T-helper 22 cell (primary cell): ENCODE data around the gene KLF5.
"Not testable (repeated sequence)": the region's sequence is repeated elsewhere in the genome, so short reads cannot be mapped to it uniquely, and the experiment has no call there.

Experiments used
- DNase-seq: peaks from one replicate; pipeline ENCODE4 v3.0.0-alpha.2; 2020; ENCODE audit warnings: low read depth

Gene KLF5

DNA sequence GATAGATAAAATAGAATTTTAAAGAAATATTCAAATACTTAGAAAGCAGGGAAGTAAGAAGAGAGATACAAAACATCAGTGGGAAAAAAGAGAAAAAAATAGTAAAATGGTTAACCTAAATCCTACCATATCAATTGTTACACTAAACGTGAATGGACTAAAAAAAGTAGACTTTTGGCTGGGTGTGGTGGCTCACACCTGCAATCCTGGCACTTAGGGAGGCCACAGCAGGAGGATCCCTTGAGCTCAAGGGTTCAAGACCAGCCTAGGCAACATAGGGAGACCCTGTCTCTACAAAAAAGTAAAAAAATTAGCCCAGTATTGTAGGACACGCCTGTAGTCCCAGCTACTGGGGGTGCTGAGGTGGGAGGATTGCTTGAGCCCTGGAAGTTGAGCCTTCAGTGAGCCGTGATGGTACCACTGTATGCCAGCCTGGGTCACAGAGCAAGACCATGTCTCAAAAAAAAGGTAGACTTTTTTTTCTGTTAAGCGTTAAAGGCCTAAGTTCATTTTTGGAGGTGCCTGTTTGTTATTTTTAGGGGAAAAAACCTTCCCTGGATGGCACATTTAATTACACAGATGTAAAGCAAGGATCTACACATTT lies 29.6 kb downstream of the KLF5 start:
- DNase-seq: no peak

DNA sequence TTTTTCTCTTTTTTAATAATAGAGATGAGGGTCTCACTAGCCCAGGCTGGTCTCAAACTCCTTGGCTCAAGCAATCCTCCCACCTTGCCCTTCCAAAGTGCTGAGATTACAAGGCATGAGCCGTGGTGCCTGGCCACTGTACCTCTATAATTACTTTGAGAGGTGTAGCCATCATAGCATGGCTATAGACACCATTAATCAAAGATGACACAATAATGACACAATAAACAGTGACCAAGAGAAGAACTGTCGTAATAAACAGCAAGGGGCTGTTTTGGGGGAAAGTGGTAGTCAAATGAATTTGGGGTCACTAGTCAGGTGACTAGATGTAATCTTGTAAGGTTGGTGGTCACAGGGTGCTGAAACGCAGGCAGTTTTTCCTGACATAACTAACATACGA lies 30.4 kb downstream of the KLF5 start:
- no peak for DNase-seq

DNA sequence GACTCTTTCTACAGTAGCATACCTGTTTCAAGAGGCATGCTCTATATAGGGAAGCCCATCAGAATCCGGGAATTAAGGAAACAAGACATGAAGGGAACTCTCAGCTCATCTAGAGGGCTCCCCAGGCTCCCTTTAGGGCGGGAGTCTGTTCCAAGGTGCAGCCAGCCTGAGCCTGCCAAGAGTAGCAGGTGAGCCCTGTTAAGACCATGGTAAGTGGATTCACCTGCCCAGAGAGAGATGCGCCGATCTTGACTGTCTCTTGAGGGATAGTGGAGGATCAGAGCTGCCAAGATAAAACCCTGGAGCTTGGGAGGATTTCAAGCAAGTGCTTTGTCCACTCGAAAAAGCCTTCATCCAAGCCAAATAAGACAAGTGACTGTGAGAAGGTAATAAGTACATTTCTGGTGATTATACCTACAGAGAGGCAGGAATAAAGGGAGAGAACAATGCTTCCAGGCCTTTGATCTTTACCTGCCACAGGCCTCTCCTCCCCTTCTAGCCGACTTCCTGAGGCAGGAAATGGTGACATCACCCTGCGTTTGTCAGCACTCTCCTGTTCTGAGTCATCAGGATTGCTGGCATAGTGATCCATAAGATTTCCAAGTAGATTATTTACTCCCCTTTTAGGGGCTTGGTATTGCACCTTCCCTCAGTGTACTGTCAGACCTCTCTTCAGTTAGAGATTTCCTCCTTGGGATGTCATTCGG lies 31.5 kb downstream of the KLF5 start:
- DNase-seq: no peak

DNA sequence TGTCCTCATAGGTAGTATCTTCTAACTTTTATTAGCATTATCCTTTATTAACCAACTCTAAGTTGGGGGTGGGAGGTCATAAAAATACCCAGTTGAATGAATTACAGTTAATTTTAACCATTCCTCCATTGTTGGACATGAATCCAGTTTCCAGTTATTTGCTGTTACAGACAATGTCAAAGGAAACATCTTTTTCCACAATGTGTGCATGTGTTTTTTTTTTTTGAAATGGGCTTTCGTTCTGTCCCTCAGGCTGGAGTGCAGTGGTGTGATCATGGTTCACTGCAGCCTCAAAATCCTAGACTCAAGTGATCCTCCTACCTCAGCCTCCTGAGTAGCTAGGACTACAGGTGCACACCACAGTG lies 32.0 kb downstream of the KLF5 start:
- no peak for DNase-seq

DNA sequence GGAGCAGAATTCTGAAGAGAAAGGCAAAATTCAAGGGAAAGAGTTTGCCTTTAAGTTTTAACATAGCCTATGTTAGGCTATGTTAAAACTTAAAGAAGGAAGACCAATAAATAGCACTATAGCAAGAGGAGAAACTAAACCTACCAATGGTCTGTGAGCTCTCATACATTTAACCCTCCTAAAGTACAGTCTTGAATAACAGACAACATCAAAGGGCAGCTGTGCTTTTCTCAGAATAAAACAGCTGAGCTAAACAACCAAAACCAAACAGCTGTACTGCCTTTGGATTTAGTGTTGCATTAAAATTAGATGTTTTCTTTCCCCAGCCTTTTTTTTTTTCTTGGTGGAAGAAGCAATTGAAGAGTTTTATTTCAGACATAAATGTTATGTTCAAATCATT lies 34.0 kb downstream of the KLF5 start:
- no peak for DNase-seq

DNA sequence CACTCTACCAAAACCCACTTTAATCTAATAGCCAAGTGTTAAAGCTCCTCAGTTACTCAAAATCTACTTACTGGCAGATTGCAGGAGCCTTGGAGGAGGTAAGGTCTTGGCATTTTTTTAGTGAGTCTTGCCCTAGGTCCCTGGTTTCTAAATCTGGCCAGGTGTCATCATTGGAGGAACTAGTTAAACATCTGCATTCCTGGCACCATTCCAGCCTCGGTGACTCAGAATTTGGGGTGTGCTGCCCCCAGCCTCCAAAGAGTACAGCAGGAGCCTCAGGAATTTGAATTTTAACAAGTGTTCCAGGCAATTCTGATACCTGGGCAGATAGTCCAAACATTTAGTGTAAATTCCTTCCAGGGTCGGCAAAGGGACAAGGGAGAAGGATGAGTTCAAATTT lies 37.4 kb downstream of the KLF5 start:
- DNase-seq: no peak

DNA sequence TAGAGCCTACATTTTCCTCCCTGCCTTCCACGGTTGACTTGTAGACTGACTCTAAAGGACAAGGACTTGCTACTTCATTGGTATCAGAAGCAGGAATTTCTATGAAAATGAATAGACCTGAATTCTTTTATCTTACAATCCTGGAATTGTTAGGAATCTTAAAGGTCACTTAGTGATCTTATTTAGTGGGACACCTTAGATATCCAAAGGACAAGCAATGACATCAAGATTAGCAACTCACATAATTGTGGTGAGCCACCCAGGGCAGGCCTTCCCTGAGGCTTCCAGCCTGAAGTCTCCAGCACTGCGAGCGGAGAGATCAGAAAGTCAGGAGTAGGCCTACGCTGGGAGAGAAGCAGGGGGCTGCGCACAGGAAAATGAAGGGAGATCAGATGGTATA lies 37.8 kb downstream of the KLF5 start:
- no peak for DNase-seq

DNA sequence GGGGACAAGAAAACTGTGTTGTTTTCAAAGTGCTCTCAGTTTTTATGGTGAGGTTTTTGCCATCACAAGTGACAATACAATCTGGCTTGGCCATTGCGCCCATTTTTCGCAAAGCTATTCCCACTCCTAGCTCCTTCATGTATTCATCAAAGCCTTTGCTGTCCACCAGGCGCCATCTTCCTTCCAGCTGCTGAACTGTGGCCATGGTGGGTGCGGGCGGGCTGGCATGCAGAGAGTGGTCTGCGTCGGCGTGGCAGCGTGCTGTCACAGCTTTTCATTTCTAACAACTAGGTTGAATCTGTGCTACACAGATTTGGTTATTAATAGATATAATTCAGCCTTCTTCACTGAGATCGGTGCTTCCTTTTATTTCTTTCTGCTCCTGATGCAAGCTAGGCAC lies 42.0 kb downstream of the KLF5 start:
- DNase-seq: not testable (repeated sequence)

DNA sequence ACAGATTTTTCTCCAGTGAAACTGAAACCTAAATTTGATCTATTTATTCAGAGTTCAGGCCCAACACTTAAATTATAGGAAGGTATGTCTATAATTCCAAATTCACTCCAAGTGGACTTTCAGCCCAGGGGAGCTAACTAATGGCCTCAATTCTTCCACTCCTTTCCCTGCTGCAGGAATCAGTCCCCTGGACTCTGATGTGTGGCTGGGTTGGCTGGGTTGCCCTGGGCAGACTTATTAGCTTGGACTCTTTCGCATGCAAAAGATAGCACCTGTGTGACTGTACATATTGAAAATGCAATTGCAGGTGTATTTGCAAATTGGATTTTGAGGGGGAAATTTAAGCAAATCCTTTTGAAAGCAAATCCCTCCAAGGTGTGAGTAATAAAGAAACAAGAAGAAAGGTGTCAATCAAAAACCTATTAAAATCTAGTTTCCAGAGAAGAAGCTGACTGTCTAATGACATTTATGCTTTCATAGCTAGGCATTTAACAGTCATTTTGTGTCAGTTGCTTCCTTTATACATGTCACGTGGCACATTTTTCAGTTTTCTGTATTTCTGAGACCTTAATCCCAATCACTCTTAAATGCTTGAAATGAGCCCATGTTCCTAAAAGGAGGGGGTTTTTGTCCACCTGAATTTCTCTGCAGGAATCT lies 42.7 kb downstream of the KLF5 start:
- no peak for DNase-seq

DNA sequence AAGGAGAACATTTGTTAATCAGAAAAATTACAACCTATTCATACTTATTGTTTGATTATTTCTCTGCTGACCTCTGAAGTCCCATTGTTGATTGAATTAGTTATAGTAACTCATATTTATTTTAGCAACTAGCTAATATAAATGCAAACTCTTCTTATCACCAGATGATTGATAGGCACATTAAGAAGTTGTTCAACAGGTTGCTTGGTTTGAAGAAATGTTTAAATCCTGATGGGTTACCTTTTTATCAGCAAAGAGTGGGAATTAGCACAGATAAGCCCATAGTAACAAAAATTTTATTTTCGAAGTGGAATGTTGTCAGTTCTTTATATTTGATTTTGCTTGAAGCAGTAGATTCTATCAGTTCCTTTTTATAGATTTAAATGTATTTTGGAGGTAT lies 44.4 kb downstream of the KLF5 start:
- no peak for DNase-seq

DNA sequence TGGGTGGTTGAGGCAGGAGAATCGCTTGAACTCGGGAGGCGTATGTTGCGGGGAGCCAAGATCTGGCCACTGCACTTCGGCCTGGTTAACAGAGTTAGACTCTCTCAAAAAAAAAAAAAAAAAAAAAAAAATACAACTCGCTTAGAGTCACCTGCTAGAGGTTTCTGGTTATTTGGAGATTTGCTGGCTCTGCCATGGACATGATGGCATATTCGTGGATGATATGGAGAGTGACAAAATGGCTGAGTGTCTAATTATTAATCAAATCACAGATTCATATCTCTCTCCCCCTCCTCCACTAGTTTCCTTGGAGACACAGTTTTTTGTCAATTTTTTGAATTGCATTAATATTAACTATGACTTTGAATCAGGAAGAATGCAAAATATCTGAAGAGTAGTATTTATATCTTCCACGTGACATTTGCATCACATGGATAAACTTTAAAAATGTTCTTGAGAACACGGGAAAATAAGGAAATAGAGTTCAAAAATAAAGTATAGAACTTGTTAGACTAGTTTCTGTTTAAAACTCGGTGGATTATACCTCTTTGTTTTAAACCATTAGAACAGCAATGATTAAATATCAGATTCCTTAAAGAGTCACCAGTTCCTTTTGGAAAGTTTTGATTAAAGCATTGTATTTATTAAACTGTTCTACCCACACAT lies 47.8 kb downstream of the KLF5 start:
- no peak for DNase-seq

DNA sequence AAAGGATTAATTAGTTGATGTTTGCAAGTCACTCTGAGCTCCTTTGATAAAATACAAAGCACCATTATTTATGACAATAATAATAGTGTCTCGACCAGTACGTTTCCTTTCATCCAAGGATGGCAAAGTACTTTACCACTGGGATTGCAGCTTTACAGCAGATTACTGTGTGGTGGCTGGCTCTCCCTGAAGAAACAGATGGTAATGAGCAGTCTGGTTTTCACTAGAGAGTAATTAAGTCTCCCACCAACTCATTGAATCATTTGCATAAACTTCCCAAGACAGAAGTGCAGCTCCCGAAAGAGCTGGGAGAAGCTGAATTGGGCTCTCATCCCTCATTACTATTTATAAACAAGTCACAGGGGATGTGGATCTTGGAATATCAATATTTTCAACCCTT lies 48.7 kb downstream of the KLF5 start:
- DNase-seq: no peak

DNA sequence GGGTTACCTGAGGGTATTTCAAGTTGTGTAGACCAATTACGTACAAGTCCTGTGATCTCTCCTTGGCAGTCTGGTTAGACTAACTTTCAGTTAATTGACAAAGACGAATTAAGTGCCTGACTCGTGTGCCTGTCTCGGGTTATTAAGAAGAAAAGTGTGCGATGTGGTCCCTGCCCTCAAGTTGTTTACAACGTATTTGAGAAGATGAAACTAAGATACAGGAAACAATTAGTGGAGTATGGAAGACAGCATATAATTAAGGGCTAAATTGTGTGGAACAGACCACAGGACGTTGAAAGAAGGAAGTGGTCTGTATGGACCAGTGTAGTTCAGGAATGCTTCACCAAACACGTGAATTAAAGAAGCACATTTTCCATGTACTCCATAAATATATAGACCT lies 49.2 kb downstream of the KLF5 start:
- DNase-seq: no peak

DNA sequence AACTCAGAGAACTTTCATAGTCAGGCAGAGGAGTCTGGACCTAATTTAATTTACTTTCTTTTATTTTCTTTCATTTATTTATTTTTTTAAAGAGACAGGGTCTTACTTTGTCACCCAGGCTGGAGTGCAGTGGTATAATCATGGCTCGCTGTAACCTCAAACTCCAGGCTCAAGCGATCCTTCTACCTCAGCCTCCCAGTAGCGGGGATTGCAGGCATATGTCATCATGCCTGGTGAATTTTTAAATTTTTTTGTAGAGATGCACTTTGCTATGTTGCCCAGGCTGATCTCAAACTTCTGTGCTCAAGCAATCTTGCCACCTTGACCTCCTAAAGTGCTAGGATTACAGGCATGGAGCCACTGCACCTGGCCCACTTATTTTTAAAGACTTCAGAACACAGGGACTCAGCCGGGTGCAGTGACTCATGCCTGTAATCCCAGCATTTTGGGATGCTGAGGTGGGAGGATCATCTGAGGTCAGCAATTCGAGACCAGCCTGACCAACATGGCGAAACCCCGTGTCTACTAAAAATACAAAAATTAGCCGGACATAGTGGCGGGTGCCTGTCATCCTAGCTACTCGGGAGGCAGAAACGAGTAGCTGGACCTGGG lies 50.6 kb downstream of the KLF5 start:
- no peak for DNase-seq

DNA sequence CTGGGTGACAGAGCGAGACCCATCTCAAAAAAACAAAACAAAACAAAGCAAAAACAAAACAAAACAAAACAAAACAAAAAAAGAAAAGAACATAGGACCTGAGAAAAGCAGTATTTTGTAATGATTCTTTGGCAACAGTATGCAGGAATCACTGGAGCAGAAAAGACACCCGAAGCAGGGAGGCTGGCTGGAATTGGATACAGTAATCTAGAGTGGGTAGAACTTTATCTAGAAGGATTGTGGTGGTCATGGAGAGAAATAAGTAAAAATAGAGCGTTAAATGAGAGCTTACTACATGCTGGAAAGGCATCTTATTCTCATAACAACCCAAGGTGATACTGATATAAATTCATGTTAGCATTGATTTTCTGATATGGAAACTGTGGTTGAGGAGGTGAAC lies 51.2 kb downstream of the KLF5 start:
- DNase-seq: no peak

DNA sequence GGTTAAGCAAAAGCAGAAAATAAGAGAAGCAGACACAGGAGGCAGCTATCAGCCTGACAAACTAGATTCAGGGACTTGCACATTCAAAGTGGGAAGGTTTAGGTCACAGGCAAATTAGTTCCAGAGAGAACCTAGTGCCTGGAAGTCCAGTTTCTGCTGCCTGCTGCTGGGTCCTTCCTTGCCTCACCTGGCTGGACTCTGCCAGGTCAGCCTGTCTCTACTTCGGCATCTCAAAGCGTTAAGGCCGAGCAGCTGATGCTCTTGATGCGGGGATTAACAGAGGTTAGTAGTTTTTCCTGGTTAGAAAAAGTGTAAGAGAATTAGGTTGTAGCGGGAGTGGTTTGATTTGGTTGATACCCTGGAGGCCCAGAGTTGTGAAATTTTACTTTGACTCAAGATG lies 52.0 kb downstream of the KLF5 start:
- no peak for DNase-seq

DNA sequence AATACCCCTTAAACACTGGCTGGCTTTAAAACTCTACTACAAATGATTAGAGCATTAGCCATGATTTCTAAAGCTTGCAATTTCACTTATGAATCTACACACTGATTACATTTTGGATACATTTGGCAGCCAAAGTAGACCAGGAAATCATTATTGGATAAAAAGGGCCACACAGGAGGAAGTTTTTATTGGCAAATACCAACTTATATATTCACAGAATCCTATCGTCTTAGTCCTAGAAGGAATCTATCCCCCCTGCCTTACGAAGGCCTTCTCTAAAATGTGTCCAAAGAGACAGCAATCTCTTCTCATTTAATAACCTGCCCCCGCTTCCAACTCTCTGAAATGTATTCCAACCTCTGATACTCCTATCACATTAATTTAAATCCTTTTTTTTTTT lies 52.5 kb downstream of the KLF5 start:
- no peak for DNase-seq

DNA sequence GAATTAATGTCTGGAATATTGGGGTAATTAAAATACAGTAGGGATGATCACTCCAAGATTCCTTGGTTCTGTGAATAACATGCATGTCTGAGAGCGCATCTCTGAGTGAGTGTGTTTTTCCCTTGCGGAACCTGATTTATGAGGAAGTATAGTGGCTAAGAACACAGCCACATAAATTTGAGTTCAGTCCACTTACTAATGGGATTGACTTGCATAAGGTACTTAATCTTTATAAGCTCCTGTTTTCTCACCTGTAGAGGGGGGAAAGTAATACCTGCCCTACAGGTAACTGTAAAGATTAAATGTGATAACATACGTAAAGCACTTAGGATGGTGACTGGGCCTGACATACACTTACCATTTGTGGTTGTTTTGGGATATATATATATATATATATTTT lies 60.8 kb downstream of the KLF5 start:
- no peak for DNase-seq
